CD4-positive, alpha-beta memory T cell (primary cell): ENCODE results near the gene TTLL5. TPM values are rescaled to one million over a fixed set of nuclear protein-coding genes. Genes with fewer than 3 reads are reported as not detected.

Experiments
- CTCF ChIA-PET: fragments of 350-600 bp; sonication (Branson Sonifier 250); formaldehyde crosslinking; loops from one replicate; lab custom pipeline; 2021; ENCODE audit warnings: inconsistent platforms; ENCODE audit not compliant: partially characterized antibody; lab: Charles Lee
- POLR2A ChIA-PET: fragments of 350-600 bp; sonication (Branson Sonifier 250); formaldehyde crosslinking; loops from one replicate; lab custom pipeline; 2021; ENCODE audit not compliant: partially characterized antibody; lab: Charles Lee
- DNase-seq, 5 donors: peaks; one replicate each; pipeline versions ENCODE4 v3.0.0 to v3.0.0-alpha.2; 2020 to 2022; ENCODE audit warnings: mixed read lengths in 1 of 5
- H3K27ac ChIP-seq: one replicate; pipeline ENCODE4 v1.7.0; 2013; ENCODE audit warnings: low read depth, low read length
- H3K27me3 ChIP-seq: 2 replicates; pipeline ENCODE4 v1.7.0; 2013; ENCODE audit warnings: mild to moderate bottlenecking, low read length, moderate library complexity; ENCODE audit not compliant: insufficient read depth
- H3K36me3 ChIP-seq: 2 replicates; pipeline ENCODE4 v1.7.0; 2013; ENCODE audit warnings: mild to moderate bottlenecking, low read length, moderate library complexity; ENCODE audit not compliant: insufficient read depth
- H3K4me1 ChIP-seq: 2 replicates; pipeline ENCODE4 v1.7.0; 2013; ENCODE audit warnings: mild to moderate bottlenecking, low read length, moderate library complexity; ENCODE audit not compliant: insufficient read depth
- H3K4me3 ChIP-seq, 2 donors: one replicate each; pipeline ENCODE4 v1.7.0; 2013; ENCODE audit warnings: low read length in 2 of 2, mild to moderate bottlenecking in 1 of 2
- H3K9me3 ChIP-seq, 2 donors: one replicate each; pipeline ENCODE4 v1.7.0; 2013; ENCODE audit warnings: low read length in 2 of 2, control low read depth in 1 of 2; ENCODE audit not compliant: control insufficient read depth in 1 of 2
- H3K27ac Mint-ChIP-seq, 7 donors: one replicate each; pipeline ENCODE4 v1.8.0; 2020 to 2021; ENCODE audit warnings: mixed read lengths in 7 of 7, mild to moderate bottlenecking in 6 of 7, inconsistent platforms in 3 of 7, moderate library complexity in 3 of 7
- H3K27me3 Mint-ChIP-seq, 2 donors: one replicate each; pipeline ENCODE4 v1.8.0; 2020 to 2021; ENCODE audit warnings: mixed read lengths in 2 of 2
- H3K36me3 Mint-ChIP-seq, 2 donors: one replicate each; pipeline ENCODE4 v1.8.0; 2020 to 2021; ENCODE audit warnings: mixed read lengths in 2 of 2, inconsistent platforms in 1 of 2, mild to moderate bottlenecking in 1 of 2
- H3K4me1 Mint-ChIP-seq, 4 donors: one replicate each; pipeline ENCODE4 v1.8.0; 2020 to 2021; ENCODE audit warnings: mixed read lengths in 4 of 4, mild to moderate bottlenecking in 1 of 4
- H3K4me3 Mint-ChIP-seq, 8 donors: one replicate each; pipeline ENCODE4 v1.8.0; 2020 to 2021; ENCODE audit warnings: mixed read lengths in 8 of 8, mild to moderate bottlenecking in 7 of 8, moderate library complexity in 6 of 8, inconsistent platforms in 3 of 8
- H3K9me3 Mint-ChIP-seq, 8 donors: one replicate each; pipeline ENCODE4 v1.8.0; 2020 to 2021; ENCODE audit warnings: mixed read lengths in 8 of 8, mild to moderate bottlenecking in 5 of 8, inconsistent platforms in 3 of 8, moderate library complexity in 1 of 8
- intact Hi-C: fragments of 100-400 bp; cut with micrococcal nuclease; formaldehyde crosslinking; loops from one replicate; pipeline ENCODE4 v1.15.1; 2023
- polyA plus RNA-seq, 2 donors: library from polyadenylated mRNA; unstranded; fragments of 300-500 nt; fragmentation: Illumina TruSeq; gene quantifications; one replicate each; pipeline ENCODE4 v1.2.3, GENCODE V29; 2021
- total RNA-seq, 2 experiments: library from RNA; stranded (reverse); gene quantifications; one replicate each; pipeline ENCODE4 v1.2.3, GENCODE V29; 2021

The TTLL5 gene
- 10 to 100 TPM; 25.3 to 28.2 TPM for total RNA-seq
- polyA plus RNA-seq: 10 to 100 TPM in 1 of 2 donors, 1 to 10 TPM in 1; 8.4 to 15.8 TPM

GRCh38 chr14:75660630-75661498 lies at the start of gene TTLL5, which contains the start of gene ERG28:
Gene TTLL5 (plus strand): TSS chr14:75661246. CDS start chr14:75663150, 1,904 bp downstream.
Gene ERG28 (minus strand): TSS chr14:75660876. CDS start chr14:75657502, 3,374 bp downstream.
- peak within 1 kb of the TSS; percentile 92 to 95 for H3K4me3 ChIP-seq
- Mint-ChIP-seq H3K9me3 (no peaks in the 10 kb centered on the region), H3K4me3 (peak within 1 kb of the TSS; percentile 93 to 99 (median 96)), H3K27me3 (no peaks in the 10 kb centered on the region), H3K4me1 (peaks cover 12 to 44% (median 28%) of the 10 kb centered on the region in 4 donors), H3K36me3 (peaks cover 0 to 32% of the 10 kb centered on the region in 2 donors), H3K27ac (peak within 1 kb of the TSS; percentile 96 to 99 (median 98))
- peak within 1 kb of the TSS; percentile 88 for H3K27ac ChIP-seq
- peaks cover 20% of the 10 kb centered on the region for H3K4me1 ChIP-seq
- intact Hi-C loops: loop anchor here (1.0 to 10.0 kb wide), 9 partner anchors 139 to 1358 kb away; partner anchors contain the start of genes ABCD4, BATF, GPATCH2L and IFT43
- peaks cover 12% of the 10 kb centered on the region for H3K36me3 ChIP-seq
- H3K27me3 ChIP-seq: no peaks in the 10 kb centered on the region
- ChIA-PET POLR2A (interaction anchor here (0.6 to 2.8 kb wide), 14 partner anchors 14 to 1042 kb away, joined by 3 to 14 read pairs (median 4); partner anchors contain the start of genes BATF, FLVCR2, NEK9 and TGFB3), CTCF (interaction anchor here (0.8 to 14.1 kb wide), 4 partner anchors 9 to 100 kb away, joined by 3 to 388 read pairs (median 7); partner anchors contain the start of gene FLVCR2)
- no peaks in the 10 kb centered on the region for H3K9me3 ChIP-seq
- peak; percentile 97 to 99 (median 98) for DNase-seq

- POLR2A ChIA-PET: no interaction called here
- intact Hi-C loops: no loop called here
- H3K36me3 ChIP-seq: no peaks in the 10 kb centered on the region
- H3K4me3 Mint-ChIP-seq: no peak overlapping the region
- H3K27me3 Mint-ChIP-seq: no peaks in the 10 kb centered on the region
- no peak overlapping the region for H3K27ac ChIP-seq
- CTCF ChIA-PET: interaction anchor here (1.3 to 1.5 kb wide), 2 partner anchors 8 to 35 kb away, joined by 3 to 5 read pairs; no protein-coding TSS in a partner anchor
- no peaks in the 10 kb centered on the region for H3K4me1 Mint-ChIP-seq
- H3K36me3 Mint-ChIP-seq: peaks cover 0 to 21% of the 10 kb centered on the region in 2 donors
- peaks cover 0 to 14% (median 8%) of the 10 kb centered on the region in 8 donors for H3K9me3 Mint-ChIP-seq
- H3K27ac Mint-ChIP-seq: no peak overlapping the region
- H3K9me3 ChIP-seq: no peaks in the 10 kb centered on the region
- H3K4me3 ChIP-seq: no peak overlapping the region
- no peak for DNase-seq
- H3K4me1 ChIP-seq: no peaks in the 10 kb centered on the region
- no peaks in the 10 kb centered on the region for H3K27me3 ChIP-seq
Observed at GRCh38 chr14:75612157-75612556, 48.9 kb upstream of the TTLL5 start.

- CTCF ChIA-PET: no interaction called here
- no peaks in the 10 kb centered on the region for H3K27me3 Mint-ChIP-seq
Observed at GRCh38 chr14:75614179-75614578, 46.9 kb upstream of the TTLL5 start.

GRCh38 chr14:75615200-75615599 lies 45.8 kb upstream of the TTLL5 start:
- Histone ChIP-seq H3K4me3 (no peak overlapping the region), H3K27ac (no peak overlapping the region), H3K27me3 (no peaks in the 10 kb centered on the region), H3K36me3 (no peaks in the 10 kb centered on the region), H3K9me3 (no peaks in the 10 kb centered on the region), H3K4me1 (no peaks in the 10 kb centered on the region)
- ChIA-PET POLR2A (no interaction called here), CTCF (interaction anchor here (0.6 kb wide), 1 partner anchor 70 kb away, joined by 3 read pairs; no protein-coding TSS in a partner anchor)
- H3K4me1 Mint-ChIP-seq: no peaks in the 10 kb centered on the region
- peaks cover 0 to 2% (median 0%) of the 10 kb centered on the region in 8 donors for H3K9me3 Mint-ChIP-seq
- no peaks in the 10 kb centered on the region for H3K27me3 Mint-ChIP-seq
- peak overlapping the region in 1 of 7 donors; percentile 30 for H3K27ac Mint-ChIP-seq
- intact Hi-C loops: no loop called here
- DNase-seq: no peak
- H3K36me3 Mint-ChIP-seq: peaks cover 0 to 11% of the 10 kb centered on the region in 2 donors
- no peak overlapping the region for H3K4me3 Mint-ChIP-seq

More at GRCh38 chr14:75614179-75614578, 46.9 kb upstream of the TTLL5 start:
- no peak overlapping the region for H3K4me3 Mint-ChIP-seq
- Histone ChIP-seq H3K9me3 (no peaks in the 10 kb centered on the region), H3K27me3 (no peaks in the 10 kb centered on the region), H3K27ac (no peak overlapping the region), H3K4me3 (no peak overlapping the region), H3K4me1 (no peaks in the 10 kb centered on the region), H3K36me3 (no peaks in the 10 kb centered on the region)
- peaks cover 0 to 2% (median 0%) of the 10 kb centered on the region in 8 donors for H3K9me3 Mint-ChIP-seq
- POLR2A ChIA-PET: no interaction called here
- no peaks in the 10 kb centered on the region for H3K4me1 Mint-ChIP-seq
- no peak overlapping the region for H3K27ac Mint-ChIP-seq
- intact Hi-C loops: no loop called here
- H3K36me3 Mint-ChIP-seq: peaks cover 0 to 9% of the 10 kb centered on the region in 2 donors
- no peak for DNase-seq

GRCh38 chr14:75619548-75619947 lies 41.5 kb upstream of the TTLL5 start:
- intact Hi-C loops: no loop called here
- H3K27ac ChIP-seq: no peak overlapping the region
- Mint-ChIP-seq H3K36me3 (peaks cover 0 to 9% of the 10 kb centered on the region in 2 donors), H3K9me3 (peaks cover 0 to 2% (median 0%) of the 10 kb centered on the region in 8 donors), H3K4me3 (no peak overlapping the region), H3K27ac (no peak overlapping the region), H3K27me3 (no peaks in the 10 kb centered on the region), H3K4me1 (no peaks in the 10 kb centered on the region)
- no peaks in the 10 kb centered on the region for H3K9me3 ChIP-seq
- CTCF ChIA-PET: interaction anchor here (1.1 to 1.5 kb wide), 3 partner anchors 8 to 42 kb away, joined by 3 to 5 read pairs (median 3); no protein-coding TSS in a partner anchor
- no peak overlapping the region for H3K4me3 ChIP-seq
- no peaks in the 10 kb centered on the region for H3K36me3 ChIP-seq
- POLR2A ChIA-PET: no interaction called here
- H3K4me1 ChIP-seq: no peaks in the 10 kb centered on the region
- H3K27me3 ChIP-seq: no peaks in the 10 kb centered on the region
- no peak for DNase-seq

- H3K27me3 ChIP-seq: no peaks in the 10 kb centered on the region
- H3K27ac ChIP-seq: no peak overlapping the region
- ChIA-PET POLR2A (no interaction called here), CTCF (no interaction called here)
- H3K4me1 ChIP-seq: no peaks in the 10 kb centered on the region
- no peaks in the 10 kb centered on the region for H3K9me3 ChIP-seq
- no peaks in the 10 kb centered on the region for H3K36me3 ChIP-seq
- DNase-seq: no peak
- intact Hi-C loops: no loop called here
- Mint-ChIP-seq H3K4me3 (no peak overlapping the region), H3K36me3 (peaks cover 2 to 24% of the 10 kb centered on the region in 2 donors), H3K27me3 (no peaks in the 10 kb centered on the region), H3K9me3 (no peaks in the 10 kb centered on the region), H3K4me1 (no peaks in the 10 kb centered on the region), H3K27ac (no peak overlapping the region)
- H3K4me3 ChIP-seq: no peak overlapping the region
Observed at GRCh38 chr14:75625034-75625433, 36.0 kb upstream of the TTLL5 start.

- Mint-ChIP-seq H3K36me3 (peaks cover 2 to 23% of the 10 kb centered on the region in 2 donors), H3K9me3 (no peaks in the 10 kb centered on the region), H3K27me3 (no peaks in the 10 kb centered on the region), H3K4me3 (no peak overlapping the region), H3K4me1 (no peaks in the 10 kb centered on the region), H3K27ac (no peak overlapping the region)
- intact Hi-C loops: no loop called here
- Histone ChIP-seq H3K36me3 (no peaks in the 10 kb centered on the region), H3K4me3 (no peak overlapping the region), H3K27ac (no peak overlapping the region), H3K9me3 (no peaks in the 10 kb centered on the region), H3K4me1 (no peaks in the 10 kb centered on the region), H3K27me3 (no peaks in the 10 kb centered on the region)
- DNase-seq: no peak
- ChIA-PET CTCF (interaction anchor here (1.3 kb wide), 1 partner anchor 49 kb away, joined by 4 read pairs; no protein-coding TSS in a partner anchor), POLR2A (no interaction called here)
Observed at GRCh38 chr14:75626396-75626795, 34.6 kb upstream of the TTLL5 start.
